Measurements from ENCODE around the gene ABHD2.

- TF ChIP-seq, protein P1, sequence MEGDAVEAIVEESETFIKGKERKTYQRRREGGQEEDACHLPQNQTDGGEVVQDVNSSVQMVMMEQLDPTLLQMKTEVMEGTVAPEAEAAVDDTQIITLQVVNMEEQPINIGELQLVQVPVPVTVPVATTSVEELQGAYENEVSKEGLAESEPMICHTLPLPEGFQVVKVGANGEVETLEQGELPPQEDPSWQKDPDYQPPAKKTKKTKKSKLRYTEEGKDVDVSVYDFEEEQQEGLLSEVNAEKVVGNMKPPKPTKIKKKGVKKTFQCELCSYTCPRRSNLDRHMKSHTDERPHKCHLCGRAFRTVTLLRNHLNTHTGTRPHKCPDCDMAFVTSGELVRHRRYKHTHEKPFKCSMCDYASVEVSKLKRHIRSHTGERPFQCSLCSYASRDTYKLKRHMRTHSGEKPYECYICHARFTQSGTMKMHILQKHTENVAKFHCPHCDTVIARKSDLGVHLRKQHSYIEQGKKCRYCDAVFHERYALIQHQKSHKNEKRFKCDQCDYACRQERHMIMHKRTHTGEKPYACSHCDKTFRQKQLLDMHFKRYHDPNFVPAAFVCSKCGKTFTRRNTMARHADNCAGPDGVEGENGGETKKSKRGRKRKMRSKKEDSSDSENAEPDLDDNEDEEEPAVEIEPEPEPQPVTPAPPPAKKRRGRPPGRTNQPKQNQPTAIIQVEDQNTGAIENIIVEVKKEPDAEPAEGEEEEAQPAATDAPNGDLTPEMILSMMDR (IDR thresholded peaks at IDR 0.05; ENCODE audit: low read depth, low read length) = no peak
- TF ChIP-seq MYC (IDR thresholded peaks at IDR 0.05; ENCODE audit: low read depth, low read length) (no peak), POLR2A (IDR thresholded peaks at IDR 0.05; ENCODE audit: extremely low read depth, insufficient read length) (no peak)
These were observed 16.8 kb upstream of the ABHD2 start for GRCh38 chr15:89071471-89071870.
